AG09309 (cell line): ENCODE data around the gene GRID1.

Experiments used
- DNase-seq: peaks from one replicate; pipeline ENCODE4 v3.0.0-alpha.2; 2010; ENCODE audit warnings: low read depth
- H3K4me3 ChIP-seq: 2 replicates; pipeline ENCODE4 v1.5.1; 2011; ENCODE audit warnings: mild to moderate bottlenecking, low read depth, low read length, moderate library complexity; ENCODE audit not compliant: control insufficient read depth
- CTCF ChIP-seq: IDR thresholded peaks from 2 replicates; pipeline ENCODE4 v1.5.1; 2011; ENCODE audit warnings: mild to moderate bottlenecking, low read depth, low read length, inconsistent platforms; ENCODE audit not compliant: insufficient read depth, control insufficient read depth; ENCODE audit errors: missing control alignments

The GRID1 gene

GRCh38 chr10:86188796-86189558 lies 177.6 kb downstream of the GRID1 start:
- TF ChIP-seq CTCF: no peak
- DNase-seq: no peak
- no peak overlapping the region for H3K4me3 ChIP-seq

GRCh38 chr10:86188326-86188725 lies 178.3 kb downstream of the GRID1 start:
- no peak for DNase-seq
- no peak overlapping the region for H3K4me3 ChIP-seq
- TF ChIP-seq CTCF: no peak

GRCh38 chr10:86187499-86188239 lies 178.9 kb downstream of the GRID1 start:
- no peak for TF ChIP-seq CTCF
- H3K4me3 ChIP-seq: no peak overlapping the region
- no peak for DNase-seq

GRCh38 chr10:86186633-86187032 lies 180.0 kb downstream of the GRID1 start:
- no peak for TF ChIP-seq CTCF
- DNase-seq: no peak
- no peak overlapping the region for H3K4me3 ChIP-seq

- no peak for TF ChIP-seq CTCF
- DNase-seq: no peak
- H3K4me3 ChIP-seq: no peak overlapping the region
These were observed 184.0 kb downstream of the GRID1 start for GRCh38 chr10:86182595-86182994.

GRCh38 chr10:86182150-86182549 lies 184.4 kb downstream of the GRID1 start:
- no peak for DNase-seq
- no peak overlapping the region for H3K4me3 ChIP-seq
- no peak for TF ChIP-seq CTCF
